ENCODE results near the gene BAK1. TPM values are rescaled to one million over a fixed set of nuclear protein-coding genes. Genes with fewer than 3 reads are reported as not detected.

BAK1 gene
- total and polyA plus RNA-seq, 8 donors = 2.9 to 97.0 (median 23.5) TPM

Small RNAs within 50 kb of the gene (small RNA-seq; reads per million reads assigned to genes)
- 0 reads per million in 4 donors for gene RF00017

Other genes with a start within 250 kb of the BAK1 start
- gene KIFC1, start 188.5 kb downstream of the BAK1 start, total RNA-seq = 10 to 100 TPM in 1 of 5 donors, 1 to 10 TPM in 3, not detected in 1; 4.2 to 15.4 (median 6.7) TPM
- gene KIFC1, start 188.5 kb downstream of the BAK1 start, polyA plus RNA-seq = 1 to 10 TPM in 2 of 3 donors, under 1 TPM in 1; 0.46 to 9.9 (median 5.4) TPM
- gene PHF1, start 169.3 kb downstream of the BAK1 start, total RNA-seq = 100 to 1,000 TPM in 1 of 5 donors, 10 to 100 TPM in 4; 22.0 to 125 (median 70.0) TPM
- gene PHF1, start 169.3 kb downstream of the BAK1 start, polyA plus RNA-seq = 10 to 100 TPM; 56.3 to 99.9 (median 68.7) TPM
- 100 to 1,000 TPM in 3 of 5 donors, 10 to 100 TPM in 2; 12.8 to 203 (median 101) TPM for gene CUTA, start 162.2 kb downstream of the BAK1 start, total RNA-seq
- gene CUTA, start 162.2 kb downstream of the BAK1 start, polyA plus RNA-seq = 100 to 1,000 TPM; 162 to 233 (median 165) TPM
- 10 to 100 TPM in 2 of 5 donors, 1 to 10 TPM in 2, under 1 TPM in 1; 0.58 to 78.8 (median 7.7) TPM for gene SYNGAP1, start 160.2 kb downstream of the BAK1 start, total RNA-seq
- 1 to 10 TPM; 3.9 to 5.6 (median 4.0) TPM for gene SYNGAP1, start 160.2 kb downstream of the BAK1 start, polyA plus RNA-seq
- gene ZBTB9, start 125.7 kb downstream of the BAK1 start, total RNA-seq = 1 to 10 TPM in 3 of 5 donors, under 1 TPM in 1, not detected in 1; 0.45 to 7.8 (median 3.1) TPM
- 1 to 10 TPM; 2.4 to 4.2 (median 2.6) TPM for gene ZBTB9, start 125.7 kb downstream of the BAK1 start, polyA plus RNA-seq
- gene ITPR3, start 41.0 kb upstream of the BAK1 start, total RNA-seq = 100 to 1,000 TPM in 3 of 5 donors, 10 to 100 TPM in 2; 46.3 to 149 (median 105) TPM
- 10 to 100 TPM; 14.1 to 17.1 (median 14.3) TPM for gene ITPR3, start 41.0 kb upstream of the BAK1 start, polyA plus RNA-seq
- 10 to 100 TPM in 3 of 5 donors, 1 to 10 TPM in 2; 4.7 to 25.4 (median 15.4) TPM for gene UQCC2, start 131.4 kb upstream of the BAK1 start, total RNA-seq
- 100 to 1,000 TPM in 1 of 3 donors, 10 to 100 TPM in 2; 83.1 to 109 (median 93.7) TPM for gene UQCC2, start 131.4 kb upstream of the BAK1 start, polyA plus RNA-seq
- gene IP6K3, start 166.6 kb upstream of the BAK1 start, total RNA-seq = 10 to 100 TPM in 1 of 5 donors, 1 to 10 TPM in 1, under 1 TPM in 1, not detected in 2; 0.58 to 73.5 (median 1.1) TPM
- 1 to 10 TPM; 1.3 to 3.4 (median 2.5) TPM for gene IP6K3, start 166.6 kb upstream of the BAK1 start, polyA plus RNA-seq
- gene LEMD2, start 208.9 kb upstream of the BAK1 start, total RNA-seq = 100 to 1,000 TPM in 2 of 5 donors, 10 to 100 TPM in 3; 46.1 to 428 (median 67.1) TPM
- gene LEMD2, start 208.9 kb upstream of the BAK1 start, polyA plus RNA-seq = 10 to 100 TPM; 22.0 to 50.8 (median 24.3) TPM
- gene MLN, start 223.7 kb upstream of the BAK1 start, total RNA-seq = not detected
- not detected for gene MLN, start 223.7 kb upstream of the BAK1 start, polyA plus RNA-seq

All from stomach (tissue), 8 donors.